Renal cortical epithelial cell (primary cell): ENCODE results near the gene SLC27A6. TPM values are rescaled to one million over a fixed set of nuclear protein-coding genes. Genes with fewer than 3 reads are reported as not detected.
"Not testable (repeated sequence)": the region's sequence is repeated elsewhere in the genome, so short reads cannot be mapped to it uniquely, and the experiment has no call there.

ENCODE experiments used
- DNase-seq: peaks from one replicate; pipeline ENCODE4 v3.0.0-alpha.2; 2011; ENCODE audit warnings: low read depth
- total RNA-seq: library from RNA; depleted of rRNA; stranded (reverse); fragments of >200 nt; gene quantifications from 2 replicates; pipeline ENCODE4 v1.2.3, GENCODE V29; 2014

SLC27A6 gene, protein sequence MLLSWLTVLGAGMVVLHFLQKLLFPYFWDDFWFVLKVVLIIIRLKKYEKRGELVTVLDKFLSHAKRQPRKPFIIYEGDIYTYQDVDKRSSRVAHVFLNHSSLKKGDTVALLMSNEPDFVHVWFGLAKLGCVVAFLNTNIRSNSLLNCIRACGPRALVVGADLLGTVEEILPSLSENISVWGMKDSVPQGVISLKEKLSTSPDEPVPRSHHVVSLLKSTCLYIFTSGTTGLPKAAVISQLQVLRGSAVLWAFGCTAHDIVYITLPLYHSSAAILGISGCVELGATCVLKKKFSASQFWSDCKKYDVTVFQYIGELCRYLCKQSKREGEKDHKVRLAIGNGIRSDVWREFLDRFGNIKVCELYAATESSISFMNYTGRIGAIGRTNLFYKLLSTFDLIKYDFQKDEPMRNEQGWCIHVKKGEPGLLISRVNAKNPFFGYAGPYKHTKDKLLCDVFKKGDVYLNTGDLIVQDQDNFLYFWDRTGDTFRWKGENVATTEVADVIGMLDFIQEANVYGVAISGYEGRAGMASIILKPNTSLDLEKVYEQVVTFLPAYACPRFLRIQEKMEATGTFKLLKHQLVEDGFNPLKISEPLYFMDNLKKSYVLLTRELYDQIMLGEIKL
- total RNA-seq, result 0.10 TPM in 1 of 2 replicates, not detected in the other

DNA sequence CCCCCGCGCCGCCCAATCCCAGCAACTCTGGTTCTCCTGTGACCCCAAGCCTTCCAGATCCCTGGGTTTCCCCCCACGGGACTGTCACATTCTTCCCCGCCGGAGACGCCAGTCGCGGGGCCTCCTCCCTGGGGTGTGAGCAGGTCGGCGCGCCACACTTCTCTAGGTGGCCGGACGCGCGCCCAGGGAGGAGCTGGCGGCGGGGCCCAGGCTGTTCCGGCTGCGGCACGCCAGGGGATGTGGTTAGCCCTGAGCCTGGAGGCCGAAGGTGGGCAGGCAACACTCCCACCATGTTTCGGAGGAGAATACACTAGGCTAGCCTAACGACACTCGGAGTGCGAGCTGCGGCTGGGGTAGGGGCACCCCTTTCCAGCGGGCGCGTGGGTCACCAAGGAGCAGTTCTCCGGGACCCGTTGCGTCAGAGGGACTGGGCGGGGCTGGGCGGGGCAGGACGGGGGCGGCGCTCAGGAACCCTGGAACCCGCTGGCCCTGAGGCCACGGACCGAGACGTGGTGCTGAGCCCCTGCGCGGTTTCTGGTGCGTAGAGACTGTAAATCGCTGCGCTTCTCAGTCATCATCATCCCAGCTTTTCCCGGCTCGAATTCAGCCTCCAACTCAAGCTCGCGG lies at the start of gene SLC27A6:
SLC27A6 (plus strand) TSS at position 478 of the 627 bp plus-strand sequence. CDS start 650 bp downstream, outside the sequence.
- DNase-seq, result no peak

DNA sequence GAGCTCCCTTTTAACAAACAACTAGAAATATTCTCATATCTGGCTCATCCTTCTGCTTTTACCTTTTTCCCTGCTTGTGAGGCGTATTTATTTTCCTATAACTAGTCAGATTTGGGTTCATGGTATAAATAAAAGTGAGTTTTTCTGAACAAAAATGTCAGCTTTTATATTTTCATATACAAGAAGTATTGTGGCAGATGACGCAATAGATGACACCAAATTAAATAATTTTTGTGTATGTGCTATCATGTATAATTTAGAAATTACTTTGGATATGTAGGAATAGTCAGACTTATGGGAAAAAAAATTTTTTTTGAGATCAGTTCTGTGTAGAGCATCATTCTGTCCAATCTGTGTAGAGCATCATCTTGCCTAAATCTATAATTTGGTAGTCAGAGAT lies 45.7 kb upstream of the SLC27A6 start:
- no peak for DNase-seq

DNA sequence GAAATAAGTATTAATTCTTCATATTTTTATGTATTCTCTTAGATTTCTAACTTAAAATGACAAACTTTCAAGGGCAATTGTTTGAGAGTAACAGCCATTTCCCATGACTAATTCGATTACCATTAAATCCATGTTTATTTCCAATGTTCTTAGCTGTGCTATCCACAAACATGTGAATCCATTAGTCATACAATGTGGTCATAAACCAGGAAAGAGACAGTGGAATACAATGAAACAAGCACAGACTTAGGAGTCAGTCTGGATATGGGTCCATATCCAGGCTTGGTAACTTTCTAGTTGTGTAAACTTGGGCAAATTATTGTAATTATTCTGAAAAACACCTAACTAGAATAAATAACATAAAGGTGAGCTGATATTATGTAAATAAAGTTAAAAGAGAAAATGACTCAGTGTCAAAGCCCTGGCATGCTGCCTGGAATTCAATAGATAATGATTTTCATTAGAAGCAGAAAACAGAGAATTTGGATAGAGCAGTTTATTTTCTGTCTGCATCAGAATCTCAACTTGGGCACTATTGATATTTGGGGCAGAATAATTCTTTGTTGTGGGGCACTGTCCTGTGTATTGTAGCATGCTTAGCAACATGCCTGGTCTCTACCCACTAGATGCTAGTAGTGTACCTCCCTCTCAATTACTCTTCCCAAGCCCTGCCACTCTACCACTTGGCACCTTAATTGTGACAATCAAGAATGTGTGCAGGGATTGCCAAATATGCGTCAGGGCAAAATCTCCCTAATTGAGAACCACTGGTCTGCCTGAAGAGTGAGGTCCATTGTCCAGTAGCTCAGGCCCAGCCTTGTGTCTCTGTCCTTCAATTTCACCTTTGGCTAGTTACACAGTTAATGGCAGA lies 44.7 kb upstream of the SLC27A6 start:
- peak; percentile 81 for DNase-seq

DNA sequence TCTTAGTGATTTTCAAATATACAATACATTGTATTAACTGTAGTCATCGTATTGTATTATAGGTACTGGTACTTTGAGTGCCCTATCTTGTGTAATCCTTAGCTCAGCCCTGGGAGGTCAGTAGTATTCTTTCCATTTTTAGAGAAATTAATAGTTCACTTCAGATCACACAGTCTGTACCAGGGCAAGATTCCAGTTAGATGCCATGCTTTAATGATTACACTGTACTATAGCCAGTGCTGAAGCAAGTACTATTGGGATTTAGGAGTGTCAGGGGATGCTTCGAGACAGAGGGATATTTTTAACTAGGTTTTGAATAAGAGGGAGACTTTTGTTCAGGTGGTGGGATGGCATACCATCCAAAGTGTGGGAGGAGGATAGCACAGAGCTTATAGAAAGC lies 41.0 kb upstream of the SLC27A6 start:
- no peak for DNase-seq

DNA sequence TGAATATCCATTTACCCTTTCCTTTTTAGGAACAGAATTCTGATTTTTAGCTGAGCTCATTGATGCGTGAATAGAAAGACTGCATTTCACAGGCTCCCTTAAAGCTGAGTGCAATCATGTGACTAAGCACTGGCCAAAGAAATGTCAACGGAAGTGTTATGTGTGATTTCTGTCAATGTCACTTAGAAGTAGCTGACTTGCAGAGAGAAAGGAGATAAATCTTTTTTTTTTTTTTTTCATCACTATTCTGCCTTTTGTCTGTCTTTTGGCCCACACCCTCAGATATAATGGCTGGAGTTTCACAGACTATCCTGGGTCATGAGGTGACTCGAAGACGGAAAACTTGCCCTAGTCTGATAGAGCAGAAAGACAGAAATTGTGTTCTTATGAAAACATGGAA lies 39.3 kb upstream of the SLC27A6 start:
- no peak for DNase-seq

DNA sequence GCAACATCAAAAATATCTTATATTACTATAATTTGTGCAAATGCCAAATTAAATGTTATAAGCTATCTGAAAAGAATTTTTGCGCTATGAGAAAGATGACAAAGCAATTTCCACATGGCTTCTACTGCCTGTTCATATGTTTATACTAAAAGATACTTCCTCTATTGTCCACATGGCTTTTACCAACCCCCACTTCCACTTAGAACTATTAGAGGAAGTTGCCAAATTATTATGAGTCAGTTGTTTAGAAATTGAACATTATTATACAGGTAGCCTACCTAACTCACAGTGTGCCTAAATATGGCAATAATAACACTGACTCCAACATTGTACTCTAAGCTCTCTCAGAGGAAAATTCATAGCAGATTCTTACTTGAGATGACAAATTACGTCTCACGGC lies 37.6 kb upstream of the SLC27A6 start:
- no peak for DNase-seq

DNA sequence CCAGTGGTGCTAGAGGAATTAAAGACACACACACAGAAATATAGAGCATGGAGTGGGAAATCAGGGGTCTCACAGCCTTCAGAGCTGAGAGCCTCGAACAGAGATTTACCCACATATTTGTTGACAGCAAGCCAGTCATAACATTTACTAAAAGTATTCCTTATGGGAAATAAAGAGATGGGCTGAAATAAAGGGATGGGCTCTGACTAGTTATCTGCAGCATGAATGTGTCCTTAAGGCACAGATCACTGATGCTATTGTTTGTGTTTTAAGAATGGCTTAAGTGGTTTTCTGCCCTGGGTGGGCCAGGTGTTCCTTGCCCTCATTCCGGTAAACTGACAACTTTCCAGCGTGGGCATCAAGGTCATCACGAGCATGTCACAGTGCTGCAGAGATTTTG lies 33.1 kb upstream of the SLC27A6 start:
- not testable (repeated sequence) for DNase-seq

DNA sequence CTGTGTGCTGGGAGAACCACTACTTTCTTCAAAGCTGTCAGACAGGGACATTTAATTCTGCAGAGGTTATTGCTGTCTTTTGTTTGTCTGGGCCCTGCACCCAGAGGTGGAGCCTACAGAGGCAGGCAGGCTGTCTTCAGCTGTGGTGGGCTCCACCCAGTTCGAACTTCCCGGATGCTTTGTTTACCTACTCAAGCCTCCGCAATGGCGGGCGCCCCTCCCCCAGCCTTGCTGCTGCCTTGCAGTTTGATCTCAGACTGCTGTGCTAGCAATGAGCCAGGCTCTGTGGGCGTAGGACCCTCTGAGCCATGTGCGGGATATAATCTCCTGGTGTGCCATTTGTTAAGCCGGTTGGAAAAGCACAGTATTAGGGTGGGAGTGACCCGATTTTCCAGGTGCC lies 22.2 kb upstream of the SLC27A6 start:
- not testable (repeated sequence) for DNase-seq

DNA sequence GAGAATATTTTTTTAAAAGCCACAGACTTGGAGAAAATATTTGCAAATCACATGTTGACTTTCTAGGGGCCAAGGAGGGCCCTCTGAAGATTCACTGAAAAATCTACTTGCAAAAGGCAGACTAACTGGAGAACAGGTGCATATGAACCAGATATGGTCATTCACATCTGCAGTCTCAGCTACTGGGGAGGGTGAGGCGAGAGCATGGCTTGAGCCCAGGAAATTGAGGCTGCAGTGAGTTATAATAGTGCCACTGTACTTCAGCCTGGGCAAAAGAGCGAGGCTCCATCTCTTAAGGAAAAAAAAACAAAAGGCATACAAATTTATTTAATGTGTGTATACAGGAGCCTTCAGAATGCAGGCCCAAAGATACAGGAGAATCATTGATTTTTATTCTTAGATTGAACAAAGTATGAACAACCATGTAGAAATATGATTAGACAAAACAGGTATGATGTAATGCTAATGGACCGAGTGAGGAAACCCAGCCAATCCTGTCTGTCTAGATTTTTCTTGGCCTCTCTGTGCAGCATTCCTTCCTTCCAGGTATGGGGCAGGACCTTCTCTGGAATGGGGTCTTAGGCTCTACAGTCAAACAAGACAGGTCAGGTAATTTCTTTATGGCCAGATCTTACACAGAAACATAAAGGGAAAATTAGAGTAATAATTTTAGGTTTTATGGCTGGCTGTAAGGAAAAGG lies 15.3 kb upstream of the SLC27A6 start:
- no peak for DNase-seq

DNA sequence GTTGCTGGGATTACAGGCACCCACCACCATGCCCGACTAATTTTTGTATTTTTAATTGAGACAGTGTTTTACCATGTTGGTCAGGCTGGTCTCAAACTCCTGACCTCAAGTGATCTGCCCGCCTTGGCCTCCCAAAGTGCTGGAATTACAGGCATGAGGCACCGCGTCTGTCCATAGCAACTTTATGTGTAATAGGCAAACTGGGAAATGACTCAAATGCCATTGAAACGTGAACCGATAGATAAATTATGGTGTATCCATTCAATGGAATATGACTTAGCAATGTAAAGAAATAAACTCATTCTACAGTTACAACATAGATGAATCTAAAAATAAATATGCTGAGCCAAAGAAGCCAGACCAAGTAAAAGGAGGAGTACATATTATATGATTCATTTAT lies 14.0 kb upstream of the SLC27A6 start:
- not testable (repeated sequence) for DNase-seq

DNA sequence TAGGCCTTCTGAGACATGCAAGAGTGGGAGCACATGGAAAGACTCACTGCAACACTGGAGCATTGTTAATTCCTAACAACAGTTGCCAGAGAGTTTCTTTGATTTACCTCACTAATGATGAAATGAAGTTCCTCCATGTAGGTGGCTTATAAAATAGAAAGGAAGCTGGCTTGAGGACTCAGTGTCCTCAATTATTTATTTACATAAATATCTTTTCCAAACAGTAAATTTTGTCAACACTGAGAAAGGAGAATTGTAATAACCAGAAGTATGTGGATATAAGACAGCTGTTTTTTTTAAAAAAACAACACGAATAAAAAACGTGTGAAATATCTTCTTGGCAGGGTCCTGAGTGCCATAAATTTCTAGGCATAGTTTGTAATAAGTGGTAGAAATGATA lies 9.1 kb upstream of the SLC27A6 start:
- DNase-seq, result no peak

DNA sequence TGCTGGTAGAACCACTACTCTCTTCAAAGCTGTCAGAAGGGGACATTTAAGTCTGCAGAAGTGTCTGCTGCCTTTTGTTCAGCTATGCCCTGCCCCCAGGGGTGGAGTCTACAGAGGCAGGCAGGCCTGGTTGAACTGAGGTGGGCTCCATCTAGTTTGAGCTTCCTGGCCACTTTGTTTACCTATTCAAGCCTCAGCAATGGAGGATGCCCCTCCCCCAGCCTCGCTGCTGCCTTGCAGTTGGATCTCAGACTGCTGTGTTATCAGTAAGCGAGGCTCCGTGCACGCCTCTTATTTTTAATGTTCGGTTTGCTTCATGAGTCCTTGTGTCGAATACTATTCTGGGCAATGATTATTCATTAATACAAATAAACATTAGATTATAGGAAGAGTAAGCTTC lies 3.1 kb upstream of the SLC27A6 start:
- no peak for DNase-seq

DNA sequence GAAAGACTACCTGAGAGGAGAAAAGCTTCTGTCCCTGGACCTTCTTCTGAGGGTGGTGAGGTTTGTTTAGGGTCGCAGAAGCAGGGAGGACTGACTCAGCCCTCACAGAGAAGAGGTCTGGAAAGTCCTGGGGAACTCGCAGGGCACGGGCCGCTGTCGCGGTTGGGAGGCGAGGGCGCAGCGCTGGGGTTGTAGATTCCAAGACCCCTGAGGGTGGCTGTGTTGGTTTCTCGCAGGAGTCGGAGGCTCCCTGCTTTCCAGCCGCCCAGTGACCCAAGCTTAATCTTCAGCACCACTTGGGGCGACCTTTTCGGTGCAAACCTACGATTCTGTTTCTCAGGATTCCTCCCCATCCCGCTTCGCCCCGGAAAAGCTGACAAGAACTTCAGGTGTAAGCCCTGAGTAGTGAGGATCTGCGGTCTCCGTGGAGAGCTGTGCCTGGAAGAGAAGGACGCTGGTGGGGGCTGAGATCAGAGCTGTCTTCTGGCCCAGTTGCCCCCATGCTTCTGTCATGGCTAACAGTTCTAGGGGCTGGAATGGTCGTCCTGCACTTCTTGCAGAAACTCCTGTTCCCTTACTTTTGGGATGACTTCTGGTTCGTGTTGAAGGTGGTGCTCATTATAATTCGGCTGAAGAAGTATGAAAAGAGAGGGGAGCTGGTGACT lies 482 bp downstream of the SLC27A6 start:
- no peak for DNase-seq

DNA sequence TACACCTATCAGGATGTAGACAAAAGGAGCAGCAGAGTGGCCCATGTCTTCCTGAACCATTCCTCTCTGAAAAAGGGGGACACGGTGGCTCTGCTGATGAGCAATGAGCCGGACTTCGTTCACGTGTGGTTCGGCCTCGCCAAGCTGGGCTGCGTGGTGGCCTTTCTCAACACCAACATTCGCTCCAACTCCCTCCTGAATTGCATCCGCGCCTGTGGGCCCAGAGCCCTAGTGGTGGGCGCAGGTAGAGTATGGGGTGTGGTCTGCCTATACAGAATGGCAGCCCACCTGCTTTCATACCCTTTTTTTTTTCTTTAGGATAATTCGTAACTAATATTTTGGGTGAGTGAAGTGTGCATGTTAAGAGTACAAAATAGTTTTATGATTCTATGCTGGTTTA lies 1.1 kb downstream of the SLC27A6 start:
- no peak for DNase-seq

DNA sequence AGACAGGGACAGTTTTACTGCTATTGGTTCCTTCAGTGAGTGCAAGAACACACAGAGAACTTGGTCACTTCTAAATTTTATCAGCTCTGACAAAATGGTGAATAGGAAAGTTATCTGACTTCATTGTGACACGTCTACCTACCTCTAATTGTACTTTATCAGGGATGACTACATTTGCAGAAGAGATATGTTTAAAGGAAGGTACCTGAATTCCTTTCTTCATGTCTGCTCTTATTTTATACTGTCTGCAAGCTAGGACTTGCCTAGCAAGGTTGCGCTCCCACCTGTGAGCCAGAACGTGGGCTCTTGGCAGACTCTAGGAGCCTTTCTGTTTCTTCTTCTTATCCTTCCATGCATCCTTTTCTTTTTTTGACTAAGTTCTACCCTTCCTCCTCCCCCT lies 1.6 kb downstream of the SLC27A6 start:
- no peak for DNase-seq

DNA sequence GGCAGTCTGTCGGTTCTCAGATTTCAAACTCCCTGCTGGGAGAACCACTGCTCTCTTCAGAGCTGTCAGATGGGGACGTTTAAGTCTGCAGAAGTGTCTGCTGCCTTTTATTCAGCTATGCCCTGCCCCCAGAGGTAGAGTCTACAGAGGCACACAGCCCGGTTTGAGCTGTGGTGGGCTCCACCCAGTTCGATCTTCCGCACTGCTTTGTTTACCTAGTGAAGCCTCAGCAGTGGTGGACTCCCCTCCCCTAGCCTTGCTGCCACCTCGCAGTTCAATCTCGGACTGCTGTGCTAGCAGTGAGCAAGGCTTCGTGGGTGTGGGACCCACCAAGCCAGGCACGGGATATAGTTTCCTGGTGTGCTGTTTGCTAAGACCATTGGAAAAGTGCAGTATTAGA lies 8.0 kb downstream of the SLC27A6 start:
- no peak for DNase-seq

DNA sequence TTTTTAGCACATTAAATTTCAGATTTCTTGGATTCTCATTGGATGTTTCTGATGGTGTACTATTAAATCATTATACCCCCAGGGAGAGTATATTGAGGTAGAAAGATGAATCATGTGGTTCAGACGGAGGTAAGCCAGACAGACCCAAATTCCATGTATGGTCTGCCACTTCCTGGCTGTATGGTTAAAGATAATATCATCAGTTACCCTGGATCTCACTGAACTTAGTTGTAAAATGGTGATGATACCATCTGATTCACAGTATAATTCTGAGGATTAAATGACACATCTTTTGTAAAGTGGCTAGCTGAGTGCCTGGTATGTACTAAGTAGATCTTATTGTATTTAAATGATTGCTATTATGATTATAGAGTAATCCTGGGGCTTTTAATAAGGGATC lies 9.3 kb downstream of the SLC27A6 start:
- DNase-seq, result no peak

DNA sequence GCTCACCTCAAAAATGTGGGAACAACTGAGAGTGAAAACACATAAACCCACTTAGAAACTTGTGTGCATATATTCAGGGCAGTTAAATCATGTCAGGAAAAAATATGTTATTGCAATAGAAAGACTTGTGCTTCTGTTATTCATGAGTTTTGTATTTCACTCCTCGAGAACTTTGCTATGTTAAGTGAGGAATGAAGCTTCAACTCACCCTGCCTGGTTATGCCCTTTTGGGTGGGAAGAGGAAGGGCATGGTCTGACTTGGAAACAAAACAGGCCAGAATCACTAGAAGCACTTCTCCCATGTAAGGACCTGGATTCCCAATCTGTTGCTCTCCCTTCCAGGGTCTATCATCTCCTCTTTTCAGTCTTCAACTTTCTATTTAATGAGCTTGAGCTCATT lies 14.5 kb downstream of the SLC27A6 start:
- DNase-seq, result no peak

DNA sequence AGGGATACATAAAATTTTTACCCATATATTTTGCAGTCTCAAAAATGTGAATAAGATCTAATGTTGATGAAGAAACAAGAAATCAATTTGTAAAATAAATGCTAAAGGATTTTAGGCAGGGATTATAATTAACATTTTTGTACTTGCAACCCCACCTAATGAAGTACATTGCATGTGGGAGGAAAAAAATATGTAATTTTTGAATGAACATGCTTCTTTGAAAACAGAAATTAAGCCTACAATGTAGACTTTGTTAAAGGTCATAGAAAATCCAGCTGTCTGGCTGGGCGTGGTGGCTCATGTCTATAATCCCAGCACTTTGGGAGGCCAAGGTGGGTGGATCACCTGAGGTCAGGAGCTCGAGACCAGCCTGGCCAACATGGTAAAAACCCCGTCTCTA lies 15.6 kb downstream of the SLC27A6 start:
- DNase-seq, result no peak

DNA sequence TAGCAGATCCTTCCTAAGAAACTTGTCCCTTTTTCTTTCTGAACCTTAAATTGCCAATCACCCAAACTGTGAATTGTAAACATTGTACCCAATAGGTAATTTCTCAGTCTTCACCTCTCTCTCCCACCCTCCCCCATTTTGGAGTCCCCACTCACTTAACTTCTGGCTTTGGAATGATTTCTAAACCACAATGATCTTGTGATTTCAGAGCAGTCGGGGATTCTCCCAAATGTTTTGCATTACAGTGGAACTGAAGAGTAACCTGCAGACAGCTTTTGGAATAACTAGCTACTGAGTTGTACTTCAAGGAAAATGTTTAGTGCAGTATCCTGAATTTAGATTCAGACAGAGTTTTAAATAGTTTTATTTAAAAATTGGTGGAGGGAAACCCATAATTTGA lies 19.2 kb downstream of the SLC27A6 start:
- no peak for DNase-seq

DNA sequence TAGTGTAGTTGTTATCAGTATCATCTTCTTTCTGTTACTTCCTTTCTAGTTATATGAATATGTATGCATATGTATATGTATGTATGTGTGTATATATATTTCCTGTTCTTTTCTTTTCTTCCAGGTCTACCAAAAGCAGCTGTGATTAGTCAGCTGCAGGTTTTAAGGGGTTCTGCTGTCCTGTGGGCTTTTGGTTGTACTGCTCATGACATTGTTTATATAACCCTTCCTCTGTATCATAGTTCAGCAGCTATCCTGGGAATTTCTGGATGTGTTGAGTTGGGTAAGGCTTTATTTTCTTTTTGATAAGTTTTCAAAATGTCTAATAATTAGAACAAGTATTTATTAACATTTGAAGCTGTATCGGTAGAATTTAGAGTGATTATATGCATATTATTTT lies 23.2 kb downstream of the SLC27A6 start:
- no peak for DNase-seq
